HepG2 (cell line): ENCODE measurements around the gene CUL9. TPM values are rescaled to one million over a fixed set of nuclear protein-coding genes. Genes with fewer than 3 reads are reported as not detected.

Experiments used
- ATAC-seq: fragments of 200-7000 bp; cut with Tn5 transposase; 3 replicates; pipeline ENCODE4 v1.9.1; 2020; ENCODE audit warnings: mild to moderate bottlenecking, moderate library complexity
- BruUV-seq: library from RNA; stranded (reverse); fragments of 400-500 nt; replicated peaks from 2 replicates; lab custom pipeline; 2021; lab: Mats Ljungman, UMichigan
- CTCF ChIA-PET: fragments of 300-600 bp; formaldehyde crosslinking; extraction: SDS; loops from one replicate; lab custom pipeline; 2021; ENCODE audit warnings: low total read pairs, inconsistent platforms, low intra/inter-chr PET ratio; lab: Yijun Ruan, JAX
- POLR2A ChIA-PET: fragments of 350-600 bp; sonication (Branson Sonifier 250); formaldehyde crosslinking; loops from one replicate; lab custom pipeline; 2020; ENCODE audit warnings: antibody characterized with exemption, inconsistent platforms; lab: Yijun Ruan, JAX
- DNase-seq: peaks from one replicate; pipeline ENCODE4 v3.0.0-alpha.2; 2015; ENCODE audit warnings: low spot score
- FAIRE-seq: peaks from 3 replicates; lab custom pipeline; 2011; peaks lifted over from hg19 to GRCh38; lab: Jason Lieb, UNC
- H2AFZ ChIP-seq: one replicate; pipeline ENCODE4 v1.6.1; 2011; ENCODE audit warnings: low read length, inconsistent platforms
- H3K27ac ChIP-seq: fragments of 300-600 bp; 3 replicates; pipeline ENCODE4 v1.8.0; 2011; ENCODE audit warnings: mixed run types, mild to moderate bottlenecking, mixed read lengths, low read length, inconsistent platforms; ENCODE audit not compliant: insufficient read depth; ENCODE audit errors: extremely low read length
- H3K27me3 ChIP-seq, 2 experiments: fragments of 200-600 bp in 1 of 2; 2 replicates in 1 of 2; 3 replicates in 1 of 2; pipeline versions ENCODE4 v1.6.0 to v1.8.0; 2011; ENCODE audit warnings: low read length in 2 of 2, mild to moderate bottlenecking in 2 of 2, moderate library complexity in 2 of 2, inconsistent platforms in 1 of 2; ENCODE audit not compliant: insufficient read depth in 2 of 2, control insufficient read depth in 1 of 2
- H3K36me3 ChIP-seq, 2 experiments: fragments of 200-600 bp in 1 of 2; replicated peaks in 1 of 2; 2 replicates in 1 of 2; 3 replicates in 1 of 2; pipeline versions ENCODE4 v1.5.1 to v1.8.0; 2011; ENCODE audit warnings: low read length in 2 of 2, inconsistent platforms in 1 of 2; ENCODE audit not compliant: insufficient read depth in 2 of 2, control insufficient read depth in 1 of 2
- H3K4me1 ChIP-seq: 2 replicates; pipeline ENCODE4 v1.5.1; 2012; ENCODE audit warnings: low read length, inconsistent platforms; ENCODE audit not compliant: insufficient read depth
- H3K4me2 ChIP-seq: 2 replicates; pipeline ENCODE4 v1.6.0; 2011; ENCODE audit warnings: low read depth, low read length, inconsistent platforms
- H3K4me3 ChIP-seq, 3 experiments: fragments of 200-600 bp in 1 of 3; sonication (generic), shearing (Covaris generic) in 1 of 3; replicated peaks in 1 of 3; 2 replicates each; pipeline ENCODE4 v1.5.1; 2011 to 2016; ENCODE audit warnings: low read length in 3 of 3, inconsistent platforms in 2 of 3, low read depth in 2 of 3, mild to moderate bottlenecking in 2 of 3, control low read depth in 1 of 3, mixed read lengths in 1 of 3; ENCODE audit not compliant: insufficient read depth in 1 of 3
- H3K79me2 ChIP-seq: one replicate; pipeline ENCODE4 v1.6.1; 2011; ENCODE audit warnings: low read length, inconsistent platforms; ENCODE audit not compliant: insufficient read depth
- H3K9ac ChIP-seq: 2 replicates; pipeline ENCODE4 v1.6.0; 2011; ENCODE audit warnings: mild to moderate bottlenecking, low read depth, low read length, inconsistent platforms; ENCODE audit not compliant: insufficient read depth
- H3K9me3 ChIP-seq: 2 replicates; pipeline ENCODE4 v1.5.1; 2012; ENCODE audit warnings: mild to moderate bottlenecking, low read length
- H4K20me1 ChIP-seq: 2 replicates; pipeline ENCODE4 v1.6.0; 2011; ENCODE audit warnings: inconsistent platforms, mild to moderate bottlenecking, low read length, moderate library complexity; ENCODE audit not compliant: insufficient read depth
- AKAP8 ChIP-seq: sonication (generic); formaldehyde crosslinking; IDR thresholded peaks from 2 replicates; pipeline ENCODE4 v1.5.1; 2020; ENCODE audit warnings: mild to moderate bottlenecking, missing genetic modification reagents
- DPF2 ChIP-seq: sonication (generic); formaldehyde crosslinking; IDR thresholded peaks from 2 replicates; pipeline ENCODE4 v1.4.0; 2020; ENCODE audit warnings: mild to moderate bottlenecking, low read depth, missing genetic modification reagents, borderline replicate concordance
- GTF3A ChIP-seq: sonication (generic); formaldehyde crosslinking; conservative IDR thresholded peaks from 2 replicates; pipeline ENCODE4 v1.4.0; 2020; ENCODE audit warnings: mild to moderate bottlenecking, missing genetic modification reagents
- HDAC6 ChIP-seq: fragments of 200-600 bp; sonication (generic); IDR thresholded peaks from 2 replicates; pipeline ENCODE4 v1.7.0; 2017; ENCODE audit warnings: mild to moderate bottlenecking, antibody characterized with exemption, low read length, low read depth
- HNF4A ChIP-seq: sonication (generic); formaldehyde crosslinking; IDR thresholded peaks from 2 replicates; pipeline ENCODE4 v1.4.0; 2020; ENCODE audit warnings: missing genetic modification reagents
- HNRNPH1 ChIP-seq: fragments of 200-400 bp; formaldehyde crosslinking; optimal IDR thresholded peaks from 2 replicates; pipeline ENCODE3; 2017; ENCODE audit warnings: mild to moderate bottlenecking, low read depth, low read length
- KMT2B ChIP-seq: IDR thresholded peaks from 2 replicates; pipeline ENCODE4 v1.6.1; 2016; ENCODE audit warnings: missing genetic modification reagents, missing compliant biosample characterization
- MAFK ChIP-seq, 2 experiments: IDR thresholded peaks in 1 of 2; conservative IDR thresholded peaks in 1 of 2; 2 replicates each; pipeline ENCODE4 v1.6.1; 2011; ENCODE audit warnings: improper control_type of control experiment in 2 of 2, low read length in 2 of 2
- RAD21 ChIP-seq: fragments of 450-650 bp; formaldehyde crosslinking; IDR thresholded peaks from 2 replicates; pipeline ENCODE4 v1.5.0; 2020; ENCODE audit warnings: mild to moderate bottlenecking
- SRY ChIP-seq: sonication (generic); formaldehyde crosslinking; IDR thresholded peaks from 2 replicates; pipeline ENCODE4 v1.8.0; 2022; ENCODE audit warnings: mild to moderate bottlenecking, missing genetic modification reagents
- TCF7 ChIP-seq: sonication (generic); IDR thresholded peaks from 2 replicates; pipeline ENCODE4 v1.6.1; 2016; ENCODE audit warnings: antibody characterized with exemption, low read depth
- ZBTB38 ChIP-seq: sonication (generic); formaldehyde crosslinking; IDR thresholded peaks from 2 replicates; pipeline ENCODE4 v1.5.1; 2020; ENCODE audit warnings: mild to moderate bottlenecking, missing genetic modification reagents
- ZFP36 ChIP-seq: fragments of 150-350 bp; IDR thresholded peaks from 2 replicates; pipeline ENCODE4 v1.6.1; 2018; ENCODE audit warnings: borderline replicate concordance, low read length, low read depth; ENCODE audit not compliant: partially characterized antibody
- ZNF264 ChIP-seq: sonication (generic); formaldehyde crosslinking; IDR thresholded peaks from 2 replicates; pipeline ENCODE4 v1.4.0; 2020; ENCODE audit warnings: missing genetic modification reagents
- ZNF468 ChIP-seq: sonication (generic); formaldehyde crosslinking; IDR thresholded peaks from 2 replicates; pipeline ENCODE4 v1.8.0; 2022; ENCODE audit warnings: mild to moderate bottlenecking, moderate library complexity, missing genetic modification reagents
- ZNF737 ChIP-seq: sonication (generic); formaldehyde crosslinking; IDR thresholded peaks from 2 replicates; pipeline ENCODE4 v1.5.0; 2020; ENCODE audit warnings: missing genetic modification reagents, mild to moderate bottlenecking, borderline replicate concordance
- ZSCAN12 ChIP-seq: sonication (generic); formaldehyde crosslinking; IDR thresholded peaks from 2 replicates; pipeline ENCODE4 v1.9.0; 2021; ENCODE audit warnings: mild to moderate bottlenecking, missing genetic modification reagents
- WGBS: methylation state at CpG from one replicate; pipeline ENCODE4 v1.1.6; 2017; ENCODE audit warnings: low lambda C conversion rate; 5-methylcytosine and 5-hydroxymethylcytosine counted together
- in situ Hi-C: cut with HindIII; loops from 2 replicates; pipeline ENCODE4 v1.10.0; 2017; ENCODE audit warnings: low pct_unique_long_range_greater_than_20kb; ENCODE audit not compliant: extremely low pct_ligation_motif_present
- intact Hi-C: fragments of 100-400 bp; cut with micrococcal nuclease; formaldehyde crosslinking; loops from one replicate; pipeline ENCODE4 v1.10.0; 2022; ENCODE audit not compliant: unreplicated experiment
- polyA plus RNA-seq, 8 experiments: library from polyadenylated mRNA; depleted of rRNA in 3 of 8; stranded (reverse) in 7 of 8; unstranded in 1 of 8; fragments of >200 nt; fragmentation: Illumina TruSeq in 4 of 8; extraction: Trizol in 4 of 8; gene quantifications; 2 replicates each; pipeline versions ENCODE4 v1.2.1 to v1.2.3, GENCODE V29; 2011 to 2016; ENCODE audit warnings: low read depth in 4 of 8, missing spikeins in 1 of 8, mixed read lengths in 1 of 8; ENCODE audit not compliant: insufficient read depth in 1 of 8
- total RNA-seq, 5 experiments: library from RNA; depleted of rRNA; stranded (reverse); fragments of >200 nt; fragmentation: Illumina TruSeq; extraction: Trizol; gene quantifications; 2 replicates each; pipeline ENCODE4 v1.2.3, GENCODE V29; 2016; ENCODE audit warnings: low read depth in 1 of 5
- TF ChIP-seq, protein P1 (sequence below): sonication (generic); formaldehyde crosslinking; IDR thresholded peaks from 2 replicates; pipeline ENCODE4 v1.5.0; 2020; ENCODE audit warnings: mild to moderate bottlenecking, missing genetic modification reagents, borderline replicate concordance

Gene CUL9
- total and polyA plus RNA-seq, 2 of the 13 experiments (the other 11 are each of a cell fraction or from before 2014, with no cell fraction given) = 11.4 to 13.7 TPM

- Histone ChIP-seq H3K4me3 (no peak overlapping the region), H3K36me3 (no peaks in the 10 kb centered on the region), H3K4me2 (peak overlapping the region; percentile 46), H2AFZ (no peak overlapping the region), H3K79me2 (no peaks in the 10 kb centered on the region), H3K27me3 (no peaks in the 10 kb centered on the region; a peak in 1 of 5 replicates), H4K20me1 (no peaks in the 10 kb centered on the region), H3K27ac (peak overlapping the region; percentile 27), H3K9ac (peak overlapping the region; percentile 24; the same call in 1 of the 2 replicates), H3K4me1 (peaks cover 96% of the 10 kb centered on the region), H3K9me3 (no peaks in the 10 kb centered on the region)
- FAIRE-seq = peak; percentile 34
- WGBS = 27% methylated on average over 6 of the region's 6 CpGs
- CTCF ChIA-PET = interaction anchor here (1.6 to 5.0 kb wide), 2 partner anchors 21 to 69 kb away, joined by 4 to 79 read pairs; no protein-coding TSS in a partner anchor
- in situ Hi-C loops = no loop called here
- POLR2A ChIA-PET = interaction anchor here (1.3 to 20.0 kb wide), 3 partner anchors 14 to 34 kb away, joined by 4 to 314 read pairs (median 131); no protein-coding TSS in a partner anchor
- BruUV-seq = no TSS peak
- DNase-seq = peak; percentile 61
- ATAC-seq = no peak
- intact Hi-C loops = loop anchor here (10.0 kb wide), 1 partner anchor 159 kb away; the partner anchor contains the start of gene ABCC10
- TF ChIP-seq RAD21 (CRISPR knock-in tag) (no peak), TCF7 (no peak), ZNF264 (CRISPR knock-in tag) (no peak), GTF3A (no peak), KMT2B (CRISPR knock-in tag) (no peak), DPF2 (CRISPR knock-in tag) (0 out of 2 replicates have a peak, but pooled peaks have one; percentile 19), HNRNPH1 (no peak), AKAP8 (no peak), ZFP36 (no peak), HNF4A (peak; percentile 75), MAFK (conservative IDR thresholded peaks at IDR 0.05 in 1 of 2, IDR thresholded peaks at IDR 0.05 in 1 of 2; ENCODE audit: low read length in 2 of 2) (no peak), ZNF737 (no peak), ZBTB38 (CRISPR knock-in tag) (peak; percentile 83), ZSCAN12 (CRISPR knock-in tag) (no peak), HDAC6 (no peak), ZNF468 (CRISPR knock-in tag) (no peak), SRY (CRISPR knock-in tag) (no peak; the same call in 1 of the 2 replicates)
- TF ChIP-seq, protein P1, sequence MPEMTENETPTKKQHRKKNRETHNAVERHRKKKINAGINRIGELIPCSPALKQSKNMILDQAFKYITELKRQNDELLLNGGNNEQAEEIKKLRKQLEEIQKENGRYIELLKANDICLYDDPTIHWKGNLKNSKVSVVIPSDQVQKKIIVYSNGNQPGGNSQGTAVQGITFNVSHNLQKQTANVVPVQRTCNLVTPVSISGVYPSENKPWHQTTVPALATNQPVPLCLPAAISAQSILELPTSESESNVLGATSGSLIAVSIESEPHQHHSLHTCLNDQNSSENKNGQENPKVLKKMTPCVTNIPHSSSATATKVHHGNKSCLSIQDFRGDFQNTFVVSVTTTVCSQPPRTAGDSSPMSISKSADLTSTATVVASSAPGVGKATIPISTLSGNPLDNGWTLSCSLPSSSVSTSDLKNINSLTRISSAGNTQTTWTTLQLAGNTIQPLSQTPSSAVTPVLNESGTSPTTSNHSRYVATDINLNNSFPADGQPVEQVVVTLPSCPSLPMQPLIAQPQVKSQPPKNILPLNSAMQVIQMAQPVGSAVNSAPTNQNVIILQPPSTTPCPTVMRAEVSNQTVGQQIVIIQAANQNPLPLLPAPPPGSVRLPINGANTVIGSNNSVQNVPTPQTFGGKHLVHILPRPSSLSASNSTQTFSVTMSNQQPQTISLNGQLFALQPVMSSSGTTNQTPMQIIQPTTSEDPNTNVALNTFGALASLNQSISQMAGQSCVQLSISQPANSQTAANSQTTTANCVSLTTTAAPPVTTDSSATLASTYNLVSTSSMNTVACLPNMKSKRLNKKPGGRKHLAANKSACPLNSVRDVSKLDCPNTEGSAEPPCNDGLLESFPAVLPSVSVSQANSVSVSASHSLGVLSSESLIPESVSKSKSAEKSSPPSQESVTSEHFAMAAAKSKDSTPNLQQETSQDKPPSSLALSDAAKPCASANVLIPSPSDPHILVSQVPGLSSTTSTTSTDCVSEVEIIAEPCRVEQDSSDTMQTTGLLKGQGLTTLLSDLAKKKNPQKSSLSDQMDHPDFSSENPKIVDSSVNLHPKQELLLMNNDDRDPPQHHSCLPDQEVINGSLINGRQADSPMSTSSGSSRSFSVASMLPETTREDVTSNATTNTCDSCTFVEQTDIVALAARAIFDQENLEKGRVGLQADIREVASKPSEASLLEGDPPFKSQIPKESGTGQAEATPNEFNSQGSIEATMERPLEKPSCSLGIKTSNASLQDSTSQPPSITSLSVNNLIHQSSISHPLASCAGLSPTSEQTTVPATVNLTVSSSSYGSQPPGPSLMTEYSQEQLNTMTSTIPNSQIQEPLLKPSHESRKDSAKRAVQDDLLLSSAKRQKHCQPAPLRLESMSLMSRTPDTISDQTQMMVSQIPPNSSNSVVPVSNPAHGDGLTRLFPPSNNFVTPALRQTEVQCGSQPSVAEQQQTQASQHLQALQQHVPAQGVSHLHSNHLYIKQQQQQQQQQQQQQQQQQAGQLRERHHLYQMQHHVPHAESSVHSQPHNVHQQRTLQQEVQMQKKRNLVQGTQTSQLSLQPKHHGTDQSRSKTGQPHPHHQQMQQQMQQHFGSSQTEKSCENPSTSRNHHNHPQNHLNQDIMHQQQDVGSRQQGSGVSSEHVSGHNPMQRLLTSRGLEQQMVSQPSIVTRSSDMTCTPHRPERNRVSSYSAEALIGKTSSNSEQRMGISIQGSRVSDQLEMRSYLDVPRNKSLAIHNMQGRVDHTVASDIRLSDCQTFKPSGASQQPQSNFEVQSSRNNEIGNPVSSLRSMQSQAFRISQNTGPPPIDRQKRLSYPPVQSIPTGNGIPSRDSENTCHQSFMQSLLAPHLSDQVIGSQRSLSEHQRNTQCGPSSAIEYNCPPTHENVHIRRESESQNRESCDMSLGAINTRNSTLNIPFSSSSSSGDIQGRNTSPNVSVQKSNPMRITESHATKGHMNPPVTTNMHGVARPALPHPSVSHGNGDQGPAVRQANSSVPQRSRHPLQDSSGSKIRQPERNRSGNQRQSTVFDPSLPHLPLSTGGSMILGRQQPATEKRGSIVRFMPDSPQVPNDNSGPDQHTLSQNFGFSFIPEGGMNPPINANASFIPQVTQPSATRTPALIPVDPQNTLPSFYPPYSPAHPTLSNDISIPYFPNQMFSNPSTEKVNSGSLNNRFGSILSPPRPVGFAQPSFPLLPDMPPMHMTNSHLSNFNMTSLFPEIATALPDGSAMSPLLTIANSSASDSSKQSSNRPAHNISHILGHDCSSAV (CRISPR knock-in tag) = no peak
These were observed 83.6 kb downstream of the CUL9 start for GRCh38 chr6:43265564-43265963.
